ENCODE data around the gene SCRT2. TPM values are rescaled to one million over a fixed set of nuclear protein-coding genes. Genes with fewer than 3 reads are reported as not detected.
A peak's percentile ranks its signal among the peaks of the same experiment; 100 is the strongest.

The SCRT2 gene
- total RNA-seq, 1 experiment from 2014 or later, result not detected

- RAD21 ChIA-PET (ENCODE audit: low non-redundant PET in 1 of 2, low total read pairs in 2 of 2, uncharacterized antibody in 2 of 2, unreplicated experiment in 2 of 2), result no interaction called here
- H2AFZ ChIP-seq (ENCODE audit: low read depth, low read length, poor library complexity, severe bottlenecking), result no peak overlapping the region
- DNase-seq (ENCODE audit: low read depth, low spot score) (no peak), ATAC-seq (0 out of 2 replicates have a peak, but pooled peaks have one; percentile 3)
- TSS peak; percentile 42 for BruUV-seq (replicated peaks)
- H3K4me2 ChIP-seq (ENCODE audit: low read length), result peak overlapping the region; percentile 79
- H3K9ac ChIP-seq (ENCODE audit: low read length), result peak overlapping the region; percentile 91
- peaks cover 18 to 42% of the 10 kb centered on the region in 2 experiments for H3K36me3 ChIP-seq (ENCODE audit: control insufficient read depth in 1 of 2, insufficient read depth in 2 of 2, low read length in 2 of 2)
- POLR2A ChIA-PET, result no interaction called here
- no peaks in the 10 kb centered on the region for H3K27me3 ChIP-seq (ENCODE audit: insufficient read depth, low read length)
- peaks cover 59% of the 10 kb centered on the region for H3K79me2 ChIP-seq (ENCODE audit: insufficient read depth, low read length)
- TF ChIP-seq SIN3A (IDR thresholded peaks at IDR 0.05; ENCODE audit: low read depth) (no peak), YY1 (IDR thresholded peaks at IDR 0.05; ENCODE audit: extremely low read depth, insufficient replicate concordance, low read depth, low read length) (no peak), ZBTB33 (IDR thresholded peaks at IDR 0.05; ENCODE audit: extremely low read depth, insufficient replicate concordance, low read length) (no peak), CTCF (IDR thresholded peaks at IDR 0.05 in 2 of 3, conservative IDR thresholded peaks at IDR 0.05 in 1 of 3; ENCODE audit: borderline replicate concordance in 1 of 3, insufficient read depth in 1 of 3, low read depth in 2 of 3, low read length in 2 of 3) (no peak), EGR1 (IDR thresholded peaks at IDR 0.05; ENCODE audit: low read depth) (no peak), ELF1 (IDR thresholded peaks at IDR 0.05; ENCODE audit: borderline replicate concordance, low read depth) (no peak)
- TF ChIP-seq, protein P1, sequence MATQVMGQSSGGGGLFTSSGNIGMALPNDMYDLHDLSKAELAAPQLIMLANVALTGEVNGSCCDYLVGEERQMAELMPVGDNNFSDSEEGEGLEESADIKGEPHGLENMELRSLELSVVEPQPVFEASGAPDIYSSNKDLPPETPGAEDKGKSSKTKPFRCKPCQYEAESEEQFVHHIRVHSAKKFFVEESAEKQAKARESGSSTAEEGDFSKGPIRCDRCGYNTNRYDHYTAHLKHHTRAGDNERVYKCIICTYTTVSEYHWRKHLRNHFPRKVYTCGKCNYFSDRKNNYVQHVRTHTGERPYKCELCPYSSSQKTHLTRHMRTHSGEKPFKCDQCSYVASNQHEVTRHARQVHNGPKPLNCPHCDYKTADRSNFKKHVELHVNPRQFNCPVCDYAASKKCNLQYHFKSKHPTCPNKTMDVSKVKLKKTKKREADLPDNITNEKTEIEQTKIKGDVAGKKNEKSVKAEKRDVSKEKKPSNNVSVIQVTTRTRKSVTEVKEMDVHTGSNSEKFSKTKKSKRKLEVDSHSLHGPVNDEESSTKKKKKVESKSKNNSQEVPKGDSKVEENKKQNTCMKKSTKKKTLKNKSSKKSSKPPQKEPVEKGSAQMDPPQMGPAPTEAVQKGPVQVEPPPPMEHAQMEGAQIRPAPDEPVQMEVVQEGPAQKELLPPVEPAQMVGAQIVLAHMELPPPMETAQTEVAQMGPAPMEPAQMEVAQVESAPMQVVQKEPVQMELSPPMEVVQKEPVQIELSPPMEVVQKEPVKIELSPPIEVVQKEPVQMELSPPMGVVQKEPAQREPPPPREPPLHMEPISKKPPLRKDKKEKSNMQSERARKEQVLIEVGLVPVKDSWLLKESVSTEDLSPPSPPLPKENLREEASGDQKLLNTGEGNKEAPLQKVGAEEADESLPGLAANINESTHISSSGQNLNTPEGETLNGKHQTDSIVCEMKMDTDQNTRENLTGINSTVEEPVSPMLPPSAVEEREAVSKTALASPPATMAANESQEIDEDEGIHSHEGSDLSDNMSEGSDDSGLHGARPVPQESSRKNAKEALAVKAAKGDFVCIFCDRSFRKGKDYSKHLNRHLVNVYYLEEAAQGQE (IDR thresholded peaks at IDR 0.05; ENCODE audit: low read depth), result no peak
- peaks cover 11 to 38% of the 10 kb centered on the region in 2 experiments for H3K4me1 ChIP-seq (ENCODE audit: control insufficient read depth in 1 of 2, insufficient read depth in 2 of 2, low read length in 2 of 2)
- CTCF ChIA-PET, result interaction anchor here (2.4 kb wide), 1 partner anchor 15 kb away, joined by 11 read pairs; no protein-coding TSS in a partner anchor
- H3K9me2 ChIP-seq (ENCODE audit: insufficient read depth), result no peaks in the 10 kb centered on the region
- intact Hi-C loops (cut with micrococcal nuclease), result no loop called here
- H3K9me3 ChIP-seq (ENCODE audit: control insufficient read depth in 1 of 2, insufficient read depth in 1 of 2, low read depth in 1 of 2, low read length in 2 of 2), result peaks cover 4 to 17% of the 10 kb centered on the region in 2 experiments; a peak in 2 of 4 replicates
- peaks cover 3% of the 10 kb centered on the region; the same call in 1 of the 2 replicates for H4K20me1 ChIP-seq (ENCODE audit: insufficient read depth)
- H3K27ac ChIP-seq (ENCODE audit: low read depth, low read length), result peak overlapping the region; percentile 92
- H3K4me3 ChIP-seq (replicated peaks in 1 of 2; ENCODE audit: low read depth in 1 of 2, low read length in 2 of 2), result peak overlapping the region; percentile 67 to 98
Observed at GRCh38 chr20:651713-652614, 23.6 kb downstream of the SCRT2 start.

All from HCT116 (cell line).